Activated CD8-positive, alpha-beta memory T cell treated with anti-CD3 and anti-CD28 coated beads for 36 hours (primary cell): Measurements from ENCODE around the gene PHLPP1. TPM values are rescaled to one million over a fixed set of nuclear protein-coding genes. Genes with fewer than 3 reads are reported as not detected.

Source experiments
- CTCF ChIA-PET: fragments of 350-600 bp; sonication (Branson Sonifier 250); formaldehyde crosslinking; loops from one replicate; lab custom pipeline; 2021; ENCODE audit warnings: antibody characterized with exemption; lab: Charles Lee
- POLR2A ChIA-PET: fragments of 350-600 bp; sonication (Branson Sonifier 250); formaldehyde crosslinking; loops from one replicate; lab custom pipeline; 2021; ENCODE audit warnings: antibody characterized with exemption; lab: Charles Lee
- total RNA-seq, 2 experiments: library from RNA; stranded (reverse); gene quantifications; one replicate each; pipeline ENCODE4 v1.2.3, GENCODE V29; 2021

PHLPP1 gene
- total RNA-seq, 2 experiments from 2014 or later = 13.6 to 14.9 TPM

GRCh38 chr18:62857263-62857976 lies 142.1 kb downstream of the PHLPP1 start:
- ChIA-PET CTCF (interaction anchor here (0.6 kb wide), 1 partner anchor 8 kb away, joined by 3 read pairs; no protein-coding TSS in a partner anchor), POLR2A (no interaction called here)

GRCh38 chr18:62860062-62860461 lies 144.7 kb downstream of the PHLPP1 start:
- ChIA-PET CTCF (no interaction called here), POLR2A (no interaction called here)

DNA sequence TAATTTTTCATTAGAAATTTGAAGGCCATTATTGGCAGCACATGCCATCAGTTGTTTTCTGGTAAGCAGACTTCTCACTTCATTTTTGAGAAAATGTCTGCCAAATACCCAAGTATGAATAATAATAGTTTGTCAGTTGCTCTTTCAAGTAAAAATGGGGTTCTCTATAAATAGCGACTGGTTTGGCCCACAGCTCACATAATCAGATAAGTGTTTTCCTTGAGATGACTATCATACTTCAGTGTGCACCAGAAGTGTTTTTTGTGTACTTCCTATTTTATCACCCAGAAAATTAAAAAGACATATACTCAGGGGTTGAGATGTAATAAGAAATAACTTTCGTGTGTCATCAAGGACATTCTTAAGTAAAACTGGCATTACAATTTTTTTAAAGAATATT lies 147.1 kb downstream of the PHLPP1 start:
- ChIA-PET CTCF (no interaction called here), POLR2A (no interaction called here)

DNA sequence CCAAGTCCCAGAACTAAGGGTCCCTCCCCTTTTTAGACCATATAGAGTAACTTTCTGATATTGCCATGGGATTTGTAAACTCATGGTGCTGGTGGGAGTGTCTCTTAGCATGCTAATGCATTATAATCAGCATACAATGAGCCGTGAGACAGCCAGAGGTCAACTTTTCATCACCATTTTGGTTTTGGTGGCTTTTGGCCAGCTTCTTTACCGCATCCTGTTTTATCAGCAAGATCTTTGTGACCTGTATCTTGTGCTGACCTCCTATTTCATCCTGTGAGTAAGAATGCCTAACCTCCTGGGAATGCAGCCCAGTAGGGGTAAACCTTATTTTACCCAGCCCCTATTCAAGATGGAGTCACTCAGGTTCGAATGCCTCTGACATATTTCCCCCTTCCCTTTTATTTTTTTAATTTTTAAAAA lies 148.2 kb downstream of the PHLPP1 start:
- ChIA-PET POLR2A (no interaction called here), CTCF (no interaction called here)

DNA sequence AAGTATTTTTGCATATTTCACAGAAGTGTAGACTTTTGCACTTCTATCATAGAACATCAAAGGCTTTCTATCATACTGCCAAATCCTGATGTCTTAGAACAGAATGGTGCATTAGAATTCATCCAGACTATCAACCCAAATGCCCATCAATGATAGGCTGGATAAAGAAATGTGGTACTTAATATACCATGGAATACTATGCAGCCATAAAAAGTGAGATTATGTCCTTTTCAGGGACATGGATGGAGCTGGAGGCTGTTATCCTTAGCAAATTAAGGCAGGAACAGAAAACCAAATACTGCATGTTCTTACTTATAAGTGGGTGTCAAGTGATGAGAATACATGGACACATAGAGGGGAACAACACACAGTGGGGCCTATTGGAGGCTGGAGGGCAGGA lies 150.2 kb downstream of the PHLPP1 start:
- CTCF ChIA-PET = no interaction called here
- POLR2A ChIA-PET = no interaction called here

DNA sequence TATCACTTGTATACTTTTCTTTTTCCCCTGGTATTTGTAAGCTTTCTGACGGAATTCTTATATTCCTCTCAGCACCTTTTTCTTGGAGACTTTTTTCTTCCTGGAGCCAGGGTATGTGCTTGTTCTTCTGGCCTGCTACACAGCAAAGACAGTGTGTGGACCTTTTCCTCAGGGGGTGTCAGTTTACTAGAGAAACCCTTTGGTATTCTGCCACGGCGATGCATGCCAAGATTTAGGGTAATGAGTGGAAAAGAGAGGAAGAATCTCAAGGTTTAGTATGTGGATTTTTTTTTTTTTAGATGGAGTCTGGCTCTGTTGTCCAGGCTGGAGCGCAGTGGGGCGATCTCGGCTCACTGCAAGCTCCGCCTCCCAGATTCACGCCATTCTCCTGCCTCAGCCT lies 152.2 kb downstream of the PHLPP1 start:
- ChIA-PET POLR2A (no interaction called here), CTCF (no interaction called here)

DNA sequence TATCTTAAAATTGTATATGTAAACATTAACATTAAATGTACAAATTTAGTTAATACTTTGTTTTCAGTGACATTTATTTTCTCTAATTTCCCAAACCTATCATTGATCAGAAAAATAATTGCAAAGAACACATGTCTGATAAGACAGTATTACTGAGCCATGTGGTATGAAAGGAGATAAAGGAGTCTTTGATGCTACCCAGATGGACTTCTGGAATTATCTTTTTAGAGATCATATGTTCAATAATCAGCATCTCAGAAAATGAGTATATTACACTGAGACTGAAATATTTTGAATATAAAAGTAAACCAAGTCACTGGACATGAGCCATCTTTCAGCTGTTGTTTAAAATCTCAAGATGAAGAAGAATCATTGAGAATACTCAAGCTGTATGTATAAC lies 153.3 kb downstream of the PHLPP1 start:
- ChIA-PET POLR2A (no interaction called here), CTCF (no interaction called here)

DNA sequence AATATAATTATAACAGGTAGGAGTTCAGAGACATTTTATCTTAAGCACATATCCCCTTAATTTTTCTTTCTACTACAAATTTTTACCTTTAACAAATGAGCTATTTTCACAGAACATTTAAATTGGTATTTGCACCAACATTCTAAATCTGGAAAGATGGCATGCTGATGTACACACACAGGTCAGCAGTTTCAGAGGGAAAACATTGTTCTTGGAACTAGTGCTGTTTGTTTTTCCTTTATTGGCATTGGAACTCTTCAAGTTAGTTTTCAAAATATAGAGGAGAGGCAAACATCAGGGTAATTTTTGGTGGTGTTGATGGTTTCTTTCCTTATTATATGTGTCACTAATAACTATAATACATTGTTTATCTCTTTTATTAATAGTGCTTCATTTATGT lies 155.3 kb downstream of the PHLPP1 start:
- ChIA-PET CTCF (no interaction called here), POLR2A (no interaction called here)

- CTCF ChIA-PET = interaction anchor here (1.0 kb wide), 1 partner anchor 160 kb away, joined by 4 read pairs; the partner anchor contains the start of gene PHLPP1
Observed at GRCh38 chr18:62875323-62875722, 160.0 kb downstream of the PHLPP1 start.

GRCh38 chr18:62876111-62876510 lies 160.8 kb downstream of the PHLPP1 start:
- ChIA-PET CTCF (no interaction called here), POLR2A (no interaction called here)

More at GRCh38 chr18:62875323-62875722, 160.0 kb downstream of the PHLPP1 start:
- POLR2A ChIA-PET = no interaction called here

GRCh38 chr18:62876828-62877227 lies 161.5 kb downstream of the PHLPP1 start:
- ChIA-PET CTCF (no interaction called here), POLR2A (no interaction called here)

GRCh38 chr18:62877411-62878221 lies 162.3 kb downstream of the PHLPP1 start:
- CTCF ChIA-PET = no interaction called here
- POLR2A ChIA-PET = no interaction called here

- ChIA-PET POLR2A (no interaction called here), CTCF (interaction anchor here (0.9 kb wide), 1 partner anchor 36 kb away, joined by 3 read pairs; no protein-coding TSS in a partner anchor)
Observed at GRCh38 chr18:62878305-62878704, 163.0 kb downstream of the PHLPP1 start.

- ChIA-PET CTCF (interaction anchor here (0.6 to 0.7 kb wide), 2 partner anchors 9 to 136 kb away, joined by 4 to 5 read pairs; no protein-coding TSS in a partner anchor), POLR2A (no interaction called here)
Observed at GRCh38 chr18:62880034-62880433, 164.7 kb downstream of the PHLPP1 start.

DNA sequence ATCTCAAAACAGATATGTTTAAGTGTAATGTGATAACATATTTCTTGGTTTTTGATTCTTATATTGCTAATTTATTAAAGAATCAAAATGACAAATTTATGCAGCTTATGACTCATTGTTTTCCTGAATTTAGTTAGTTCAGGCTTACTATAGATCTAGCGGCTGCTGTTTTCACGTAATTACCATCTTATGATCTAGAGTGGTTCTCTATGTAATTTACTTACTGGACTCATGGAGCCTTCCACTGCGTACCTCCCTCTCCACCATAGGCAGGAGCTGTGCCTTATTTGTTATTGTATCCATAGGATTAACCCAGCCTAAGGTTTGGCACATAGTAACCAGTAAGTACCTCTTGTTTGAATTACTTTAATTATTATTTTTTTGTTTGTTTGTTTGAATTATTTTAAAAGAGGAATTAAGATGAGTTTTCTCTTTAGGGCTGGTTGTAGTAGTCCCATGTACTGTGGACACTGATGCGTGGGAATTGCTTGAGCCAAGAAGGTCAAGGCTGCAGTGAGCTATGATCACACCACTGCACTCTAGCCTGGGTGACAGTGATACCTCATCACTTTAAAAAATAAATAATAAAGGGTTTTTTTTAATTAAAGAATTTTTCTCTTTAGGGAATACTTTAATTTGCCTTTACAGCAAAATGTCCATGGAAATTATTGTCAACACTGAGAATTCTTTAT lies 165.5 kb downstream of the PHLPP1 start:
- CTCF ChIA-PET = no interaction called here
- POLR2A ChIA-PET = no interaction called here

DNA sequence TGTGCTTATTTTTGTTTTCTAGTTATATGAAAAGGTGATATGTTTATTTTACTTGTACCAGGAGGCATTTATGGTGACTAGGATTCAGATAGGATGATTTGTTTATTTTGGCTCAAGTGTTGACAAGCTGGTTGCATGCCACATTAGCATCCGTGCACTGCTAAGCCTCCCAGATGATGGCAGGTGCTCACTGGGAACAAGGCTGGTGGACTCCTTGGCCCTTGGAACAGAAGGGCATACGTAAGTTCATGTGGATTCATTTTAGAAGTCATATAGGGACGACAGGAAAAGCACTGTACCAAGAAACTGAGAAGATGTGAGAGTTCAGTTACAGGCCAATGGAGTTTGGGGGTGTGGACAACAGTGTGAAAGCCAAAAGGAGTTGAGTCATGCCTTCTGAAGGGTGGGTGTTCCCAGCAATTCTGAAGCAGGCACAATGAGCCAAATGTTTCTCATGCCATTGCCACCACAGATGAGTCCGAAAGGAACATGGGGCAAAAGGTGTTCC lies 166.2 kb downstream of the PHLPP1 start:
- ChIA-PET POLR2A (no interaction called here), CTCF (no interaction called here)

DNA sequence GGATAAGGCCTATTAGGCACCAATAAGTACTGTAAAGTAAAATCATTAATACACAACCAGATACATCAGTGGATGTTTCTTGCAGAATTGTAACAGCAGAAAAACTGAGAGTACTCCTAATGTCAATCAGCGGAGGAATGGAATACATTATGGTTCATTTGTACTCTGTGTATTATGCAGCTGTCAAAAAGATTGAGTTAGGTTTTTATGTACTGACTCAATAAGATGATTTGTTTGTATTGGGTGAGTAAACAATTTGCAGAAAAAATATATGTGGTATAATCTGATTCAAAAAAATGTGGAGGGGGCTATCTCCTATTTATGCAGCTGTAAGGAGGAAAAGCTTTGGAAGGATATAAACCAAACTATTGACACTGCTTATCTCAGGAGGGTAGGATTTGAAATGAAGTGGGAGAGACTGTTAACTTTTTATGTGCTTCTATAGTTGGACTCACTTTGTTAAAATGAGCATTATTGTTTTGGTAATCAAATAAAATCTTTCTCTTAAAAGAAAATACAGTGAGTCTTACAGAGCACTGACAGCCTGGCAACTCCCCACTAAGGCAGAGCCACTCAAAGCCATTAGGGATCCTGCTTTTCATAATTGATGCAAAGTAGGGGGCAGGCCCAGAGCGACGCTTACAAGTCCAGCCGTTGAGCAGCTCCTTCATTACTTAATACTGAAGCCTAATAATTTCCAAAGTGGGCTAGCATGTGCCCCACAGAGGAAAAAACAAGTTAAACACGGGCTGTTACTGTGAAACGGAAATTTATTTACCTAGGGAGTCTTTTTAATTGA lies 168.8 kb downstream of the PHLPP1 start:
- ChIA-PET POLR2A (interaction anchor here (0.5 kb wide), 1 partner anchor 137 kb away, joined by 5 read pairs; no protein-coding TSS in a partner anchor), CTCF (interaction anchor here (0.5 to 0.8 kb wide), 2 partner anchors 98 to 258 kb away, joined by 3 read pairs; no protein-coding TSS in a partner anchor)

DNA sequence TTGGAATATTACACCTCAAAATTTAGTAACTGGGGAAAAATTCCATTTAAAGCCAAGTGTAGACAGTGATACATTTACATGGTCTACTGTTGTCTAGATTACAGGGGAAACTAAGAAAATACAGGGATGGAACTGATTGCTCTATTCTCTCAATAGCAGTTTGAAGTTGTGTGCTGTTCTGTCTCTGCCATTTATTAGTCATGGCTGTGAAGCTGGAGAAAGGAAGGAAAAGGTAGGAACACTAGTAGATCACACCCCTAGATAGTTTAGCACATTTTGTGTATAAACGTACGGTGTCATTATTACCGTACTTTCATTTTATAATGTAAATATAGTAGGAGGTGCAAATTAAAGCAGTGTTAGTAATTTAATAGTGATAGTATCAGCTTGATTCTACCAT lies 170.5 kb downstream of the PHLPP1 start:
- POLR2A ChIA-PET = no interaction called here
- CTCF ChIA-PET = no interaction called here
